Suprapubic skin (tissue), 4 donors: ENCODE results near the gene FSTL1. TPM values are rescaled to one million over a fixed set of nuclear protein-coding genes. Genes with fewer than 3 reads are reported as not detected.

Source experiments
- DNase-seq, 2 donors: peaks; one replicate each; pipeline ENCODE4 v3.0.0-alpha.2; 2019; ENCODE audit warnings: low spot score in 2 of 2
- H3K27ac ChIP-seq: fragments of 200-600 bp; sonication (generic); one replicate; pipeline ENCODE4 v1.5.1; 2019
- H3K27me3 ChIP-seq: fragments of 200-600 bp; sonication (generic); one replicate; pipeline ENCODE4 v1.5.1; 2019
- H3K36me3 ChIP-seq: fragments of 200-600 bp; sonication (generic); one replicate; pipeline ENCODE4 v1.5.1; 2019
- H3K4me1 ChIP-seq: fragments of 200-600 bp; sonication (generic); one replicate; pipeline ENCODE4 v1.5.1; 2019
- H3K4me3 ChIP-seq: fragments of 200-600 bp; sonication (generic); one replicate; pipeline ENCODE4 v1.5.1; 2019; ENCODE audit warnings: mild to moderate bottlenecking
- H3K9me3 ChIP-seq: fragments of 200-600 bp; sonication (generic); one replicate; pipeline ENCODE4 v1.5.1; 2019
- CTCF ChIP-seq, 2 donors: fragments of 200-600 bp in 1 of 2; fragments of 450-650 bp in 1 of 2; sonication (generic) in 1 of 2; IDR thresholded peaks; one replicate each; pipeline ENCODE4 v1.5.1; 2016 to 2019; ENCODE audit warnings: antibody characterized with exemption in 2 of 2, mild to moderate bottlenecking in 1 of 2, moderate library complexity in 1 of 2
- EP300 ChIP-seq: sonication (generic); formaldehyde crosslinking; IDR thresholded peaks from one replicate; pipeline ENCODE4 v1.6.1; 2017; ENCODE audit warnings: antibody characterized with exemption
- POLR2A ChIP-seq, 2 donors: fragments of 450-650 bp; IDR thresholded peaks; one replicate each; pipeline ENCODE4 v1.6.1; 2017; ENCODE audit warnings: antibody characterized with exemption in 2 of 2, mild to moderate bottlenecking in 2 of 2, moderate library complexity in 2 of 2
- POLR2AphosphoS5 ChIP-seq, 3 donors: sonication (generic); formaldehyde crosslinking; IDR thresholded peaks; one replicate each; pipeline ENCODE4 v1.6.1; 2017; ENCODE audit warnings: antibody characterized with exemption in 3 of 3
- WGBS: methylation state at CpG from one replicate; pipeline ENCODE4 v1.1.5; 2018; 5-methylcytosine and 5-hydroxymethylcytosine counted together
- total RNA-seq, 4 donors: library from RNA; depleted of rRNA; stranded (reverse); fragments of >200 nt; gene quantifications; one replicate each; pipeline ENCODE4 v1.1.0, GENCODE V29; 2016

FSTL1 gene
- total RNA-seq, 4 donors from 2014 or later = 58.3 to 75.3 (median 63.9) TPM

GRCh38 chr3:120425572-120426250 is 25.1 kb downstream of the FSTL1 start:
- TF ChIP-seq POLR2A (IDR thresholded peaks at IDR 0.05) (no peak), EP300 (no peak), CTCF (IDR thresholded peaks at IDR 0.05) (no peak), POLR2AphosphoS5 (IDR thresholded peaks at IDR 0.05) (no peak)
- Histone ChIP-seq H3K4me3 (no peak overlapping the region), H3K4me1 (peaks cover 52% of the 10 kb centered on the region), H3K27ac (peak overlapping the region; percentile 50), H3K27me3 (no peaks in the 10 kb centered on the region), H3K36me3 (peaks cover under 1% of the 10 kb centered on the region), H3K9me3 (no peaks in the 10 kb centered on the region)
- 11% methylated on average over 1 of the region's 1 CpG for WGBS
- DNase-seq = peak in 1 of 2 donors; percentile 60

- H3K9me3 ChIP-seq = no peaks in the 10 kb centered on the region
- peaks cover 51% of the 10 kb centered on the region for H3K4me1 ChIP-seq
- H3K36me3 ChIP-seq = no peaks in the 10 kb centered on the region
- no peaks in the 10 kb centered on the region for H3K27me3 ChIP-seq
- 66% methylated on average over 5 of the region's 5 CpGs for WGBS
- H3K4me3 ChIP-seq = no peak overlapping the region
- H3K27ac ChIP-seq = peak overlapping the region; percentile 49
- DNase-seq = peak in 1 of 2 donors; percentile 7
- TF ChIP-seq CTCF (IDR thresholded peaks at IDR 0.05) (no peak), EP300 (no peak), POLR2A (IDR thresholded peaks at IDR 0.05) (no peak), POLR2AphosphoS5 (IDR thresholded peaks at IDR 0.05) (no peak)
These were observed 25.7 kb downstream of the FSTL1 start for GRCh38 chr3:120424976-120425570.

GRCh38 chr3:120424506-120424905 is 26.3 kb downstream of the FSTL1 start:
- H3K4me3 ChIP-seq = no peak overlapping the region
- 57% methylated on average over 6 of the region's 6 CpGs for WGBS
- H3K4me1 ChIP-seq = peaks cover 52% of the 10 kb centered on the region
- H3K9me3 ChIP-seq = no peaks in the 10 kb centered on the region
- TF ChIP-seq POLR2AphosphoS5 (IDR thresholded peaks at IDR 0.05) (no peak), CTCF (IDR thresholded peaks at IDR 0.05) (no peak), POLR2A (IDR thresholded peaks at IDR 0.05) (no peak), EP300 (no peak)
- DNase-seq = no peak
- H3K27ac ChIP-seq = peak overlapping the region; percentile 49
- H3K27me3 ChIP-seq = no peaks in the 10 kb centered on the region
- H3K36me3 ChIP-seq = no peaks in the 10 kb centered on the region

GRCh38 chr3:120423432-120423831 is 27.4 kb downstream of the FSTL1 start:
- Histone ChIP-seq H3K27me3 (no peaks in the 10 kb centered on the region), H3K27ac (peak overlapping the region; percentile 26), H3K4me1 (peaks cover 56% of the 10 kb centered on the region), H3K9me3 (no peaks in the 10 kb centered on the region), H3K4me3 (no peak overlapping the region), H3K36me3 (no peaks in the 10 kb centered on the region)
- TF ChIP-seq POLR2AphosphoS5 (IDR thresholded peaks at IDR 0.05) (no peak), CTCF (IDR thresholded peaks at IDR 0.05) (no peak), POLR2A (IDR thresholded peaks at IDR 0.05) (no peak), EP300 (no peak)
- 87% methylated on average over 4 of the region's 4 CpGs for WGBS
- DNase-seq = no peak

- no peak overlapping the region for H3K4me3 ChIP-seq
- no peaks in the 10 kb centered on the region for H3K27me3 ChIP-seq
- peak overlapping the region; percentile 55 for H3K27ac ChIP-seq
- no peaks in the 10 kb centered on the region for H3K9me3 ChIP-seq
- H3K36me3 ChIP-seq = no peaks in the 10 kb centered on the region
- WGBS = 94% methylated on average over 2 of the region's 2 CpGs
- DNase-seq = no peak
- TF ChIP-seq CTCF (IDR thresholded peaks at IDR 0.05) (no peak), EP300 (no peak), POLR2AphosphoS5 (IDR thresholded peaks at IDR 0.05) (no peak), POLR2A (IDR thresholded peaks at IDR 0.05) (no peak)
- H3K4me1 ChIP-seq = peaks cover 64% of the 10 kb centered on the region
These were observed 28.9 kb downstream of the FSTL1 start for GRCh38 chr3:120421926-120422325.
